DOHH2 (cell line): Measurements from ENCODE around the gene KDM1A.

Source experiments
- H3F3A ChIP-seq: fragments of 200-600 bp; sonication (generic), shearing (Covaris generic); 2 replicates; pipeline ENCODE4 v1.6.0; 2016; ENCODE audit warnings: antibody characterized with exemption, mild to moderate bottlenecking; ENCODE audit not compliant: control insufficient read depth, insufficient read depth
- H3K27ac ChIP-seq: fragments of 200-600 bp; sonication (generic); 2 replicates; pipeline ENCODE4 v1.5.1; 2014; ENCODE audit warnings: low read depth, mild to moderate bottlenecking, low read length, moderate library complexity
- H3K27me3 ChIP-seq: fragments of 200-600 bp; sonication (generic); 2 replicates; pipeline ENCODE4 v1.6.1; 2014; ENCODE audit warnings: mild to moderate bottlenecking, low read length, mixed read lengths; ENCODE audit not compliant: control insufficient read depth
- H3K36me3 ChIP-seq: fragments of 200-600 bp; sonication (generic); 2 replicates; pipeline ENCODE4 v1.6.1; 2014; ENCODE audit warnings: mild to moderate bottlenecking, low read length, moderate library complexity, mixed read lengths; ENCODE audit not compliant: control insufficient read depth
- H3K4me1 ChIP-seq: fragments of 200-600 bp; sonication (generic); 2 replicates; pipeline ENCODE4 v1.6.1; 2014; ENCODE audit warnings: mild to moderate bottlenecking, low read length, mixed read lengths; ENCODE audit not compliant: control insufficient read depth
- H3K4me2 ChIP-seq: fragments of 200-600 bp; sonication (generic); 2 replicates; pipeline ENCODE4 v1.6.0; 2014; ENCODE audit warnings: mild to moderate bottlenecking, low read length, moderate library complexity
- H3K4me3 ChIP-seq: fragments of 200-600 bp; sonication (generic); 2 replicates; pipeline ENCODE4 v1.5.1; 2014; ENCODE audit warnings: mild to moderate bottlenecking, low read length, mixed read lengths
- H3K79me2 ChIP-seq: fragments of 200-600 bp; sonication (generic); 2 replicates; pipeline ENCODE4 v1.6.1; 2014; ENCODE audit warnings: mild to moderate bottlenecking, low read length, mixed read lengths; ENCODE audit not compliant: control insufficient read depth
- H3K9me2 ChIP-seq: fragments of 200-600 bp; sonication (generic); replicated peaks from 2 replicates; pipeline ENCODE4 v1.6.1; 2014; ENCODE audit warnings: mild to moderate bottlenecking, low read length, mixed read lengths; ENCODE audit not compliant: control insufficient read depth
- H3K9me3 ChIP-seq: fragments of 200-600 bp; sonication (generic); 2 replicates; pipeline ENCODE4 v1.6.1; 2014; ENCODE audit warnings: antibody characterized with exemption, low read length, mixed read lengths; ENCODE audit not compliant: control insufficient read depth, insufficient read depth
- H4K20me1 ChIP-seq: fragments of 200-600 bp; sonication (generic); 2 replicates; pipeline ENCODE4 v1.6.0; 2014; ENCODE audit warnings: low read depth, mild to moderate bottlenecking, antibody characterized with exemption, low read length, moderate library complexity; ENCODE audit not compliant: control insufficient read depth, insufficient read depth
- EZH2phosphoT487 ChIP-seq: fragments of 200-600 bp; sonication (generic); IDR thresholded peaks from 2 replicates; pipeline ENCODE4 v1.6.1; 2017; ENCODE audit warnings: borderline replicate concordance, mild to moderate bottlenecking, antibody characterized with exemption, low read length, moderate library complexity, mixed read lengths
- TF ChIP-seq, protein P1 (sequence below): fragments of 200-600 bp; sonication (generic); IDR thresholded peaks from one replicate; pipeline ENCODE4 v1.5.1; 2014; ENCODE audit warnings: antibody characterized with exemption, mild to moderate bottlenecking, low read depth, low read length; ENCODE audit not compliant: poor library complexity, severe bottlenecking

Gene KDM1A

DNA sequence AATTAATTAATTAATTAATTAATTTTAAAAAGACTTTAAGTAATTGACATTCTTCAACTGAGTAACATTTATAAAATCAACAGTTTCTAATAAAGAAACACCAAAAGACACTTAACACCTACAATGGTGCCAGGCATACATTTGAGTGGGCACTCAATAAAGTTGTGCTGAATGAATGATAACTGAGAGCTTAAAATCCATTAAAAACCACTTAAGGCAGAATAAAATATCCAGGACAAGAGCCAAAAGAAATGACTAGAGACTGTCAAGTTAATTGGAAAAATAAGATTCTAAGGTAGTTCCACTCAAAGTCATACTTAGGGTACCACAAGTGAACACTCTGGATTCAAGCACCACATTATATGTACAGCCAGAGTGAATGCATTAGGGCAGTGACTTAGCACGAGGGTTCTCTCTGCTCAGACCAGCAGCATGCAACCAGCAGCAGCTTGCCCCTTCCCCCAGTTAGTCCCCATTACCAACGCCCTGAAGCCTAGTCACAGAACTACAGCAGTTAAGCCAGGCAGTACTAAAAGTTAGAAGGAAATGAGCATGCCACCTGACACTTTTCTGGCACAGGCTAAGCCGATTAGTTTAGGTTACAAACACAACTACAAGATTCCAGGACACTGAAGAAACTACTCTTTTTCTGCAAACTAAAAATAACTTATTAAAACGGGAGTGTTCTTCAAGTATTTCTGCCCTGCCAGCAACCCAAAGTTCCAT is 102.9 kb downstream of the KDM1A start:
- Histone ChIP-seq H3F3A (no peaks in the 10 kb centered on the region), H3K4me1 (peaks cover 10% of the 10 kb centered on the region), H3K4me2 (no peak overlapping the region), H3K4me3 (no peak overlapping the region), H3K27ac (no peak overlapping the region), H3K9me3 (no peaks in the 10 kb centered on the region), H4K20me1 (peaks cover 7% of the 10 kb centered on the region; the same call in 1 of the 2 replicates), H3K27me3 (no peaks in the 10 kb centered on the region), H3K9me2 (no peaks in the 10 kb centered on the region), H3K36me3 (no peaks in the 10 kb centered on the region), H3K79me2 (peaks cover 55% of the 10 kb centered on the region)
- TF ChIP-seq, protein P1, sequence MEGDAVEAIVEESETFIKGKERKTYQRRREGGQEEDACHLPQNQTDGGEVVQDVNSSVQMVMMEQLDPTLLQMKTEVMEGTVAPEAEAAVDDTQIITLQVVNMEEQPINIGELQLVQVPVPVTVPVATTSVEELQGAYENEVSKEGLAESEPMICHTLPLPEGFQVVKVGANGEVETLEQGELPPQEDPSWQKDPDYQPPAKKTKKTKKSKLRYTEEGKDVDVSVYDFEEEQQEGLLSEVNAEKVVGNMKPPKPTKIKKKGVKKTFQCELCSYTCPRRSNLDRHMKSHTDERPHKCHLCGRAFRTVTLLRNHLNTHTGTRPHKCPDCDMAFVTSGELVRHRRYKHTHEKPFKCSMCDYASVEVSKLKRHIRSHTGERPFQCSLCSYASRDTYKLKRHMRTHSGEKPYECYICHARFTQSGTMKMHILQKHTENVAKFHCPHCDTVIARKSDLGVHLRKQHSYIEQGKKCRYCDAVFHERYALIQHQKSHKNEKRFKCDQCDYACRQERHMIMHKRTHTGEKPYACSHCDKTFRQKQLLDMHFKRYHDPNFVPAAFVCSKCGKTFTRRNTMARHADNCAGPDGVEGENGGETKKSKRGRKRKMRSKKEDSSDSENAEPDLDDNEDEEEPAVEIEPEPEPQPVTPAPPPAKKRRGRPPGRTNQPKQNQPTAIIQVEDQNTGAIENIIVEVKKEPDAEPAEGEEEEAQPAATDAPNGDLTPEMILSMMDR: no peak
- TF ChIP-seq EZH2phosphoT487: no peak

DNA sequence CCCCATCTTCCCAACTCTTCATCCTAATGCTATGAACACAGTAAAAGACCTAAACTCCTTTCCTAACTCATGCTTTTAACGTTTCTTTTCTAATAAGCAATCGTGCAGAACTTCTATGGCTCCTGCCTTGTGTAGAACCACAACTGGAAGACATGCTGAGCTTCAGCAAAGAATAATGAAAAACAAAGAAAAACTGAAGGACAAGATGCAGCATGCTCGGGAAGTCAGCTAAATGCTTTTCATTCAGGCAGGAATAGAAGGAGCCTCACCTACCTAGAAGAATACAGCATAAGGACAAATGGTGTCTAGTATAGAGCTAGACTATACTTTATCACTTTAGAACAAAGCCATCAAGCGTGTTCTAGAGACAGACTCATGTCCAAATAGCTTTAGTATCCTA is 103.5 kb downstream of the KDM1A start:
- H3K4me1 ChIP-seq: peaks cover 10% of the 10 kb centered on the region
- H3K4me3 ChIP-seq: no peak overlapping the region
- H3K36me3 ChIP-seq: no peaks in the 10 kb centered on the region
- peaks cover 55% of the 10 kb centered on the region for H3K79me2 ChIP-seq
- no peak overlapping the region for H3K27ac ChIP-seq
- H3K9me2 ChIP-seq: no peaks in the 10 kb centered on the region
- TF ChIP-seq, protein P1: no peak
- TF ChIP-seq EZH2phosphoT487: no peak
- no peaks in the 10 kb centered on the region for H3F3A ChIP-seq
- no peaks in the 10 kb centered on the region for H3K27me3 ChIP-seq
- H4K20me1 ChIP-seq: peaks cover 7% of the 10 kb centered on the region; the same call in 1 of the 2 replicates
- H3K9me3 ChIP-seq: no peaks in the 10 kb centered on the region
- no peak overlapping the region for H3K4me2 ChIP-seq

DNA sequence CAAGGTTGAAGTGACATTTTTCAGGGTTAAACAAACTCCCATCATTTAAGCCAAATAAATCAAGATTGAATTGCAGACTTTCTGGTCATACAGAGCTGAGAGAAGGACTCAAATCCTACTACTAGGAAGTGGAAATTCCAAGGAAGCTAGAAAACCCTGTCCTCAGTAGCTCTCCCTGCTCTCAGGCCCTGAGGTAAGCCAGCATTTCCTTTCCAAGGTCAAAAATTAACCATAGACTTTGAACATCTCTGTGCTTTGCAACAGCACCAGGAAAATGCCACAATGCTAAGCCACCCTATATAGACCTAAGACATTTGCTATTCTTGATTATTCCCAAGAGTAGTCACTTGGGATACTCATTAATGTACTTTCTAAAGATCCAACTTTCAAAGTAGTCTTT is 104.3 kb downstream of the KDM1A start:
- H3K27ac ChIP-seq: no peak overlapping the region
- no peak overlapping the region for H3K4me2 ChIP-seq
- no peaks in the 10 kb centered on the region for H3K9me2 ChIP-seq
- no peaks in the 10 kb centered on the region for H3F3A ChIP-seq
- H3K4me3 ChIP-seq: no peak overlapping the region
- H3K9me3 ChIP-seq: no peaks in the 10 kb centered on the region
- peaks cover 52% of the 10 kb centered on the region for H3K79me2 ChIP-seq
- H4K20me1 ChIP-seq: peaks cover 7% of the 10 kb centered on the region; the same call in 1 of the 2 replicates
- H3K27me3 ChIP-seq: no peaks in the 10 kb centered on the region
- no peaks in the 10 kb centered on the region for H3K36me3 ChIP-seq
- peaks cover 10% of the 10 kb centered on the region for H3K4me1 ChIP-seq
- TF ChIP-seq, protein P1: no peak
- no peak for TF ChIP-seq EZH2phosphoT487
